Thyroid gland (tissue), 4 donors: ENCODE results near the gene PDZRN3.

Experiments
- POLR2A ChIP-seq, 2 donors: fragments of 450-650 bp; IDR thresholded peaks; one replicate each; pipeline ENCODE4 v1.6.1; 2017; ENCODE audit warnings: antibody characterized with exemption in 2 of 2, mild to moderate bottlenecking in 2 of 2, moderate library complexity in 1 of 2
- TF ChIP-seq, protein P1 (sequence below), 6 experiments: fragments of 200-600 bp in 3 of 6; fragments of 450-650 bp in 3 of 6; sonication (generic) in 3 of 6; IDR thresholded peaks; one replicate each; pipeline ENCODE4 v1.5.1; 2016 to 2019; ENCODE audit warnings: antibody characterized with exemption in 6 of 6, mild to moderate bottlenecking in 2 of 6, inconsistent platforms in 1 of 6, moderate library complexity in 1 of 6

DNA sequence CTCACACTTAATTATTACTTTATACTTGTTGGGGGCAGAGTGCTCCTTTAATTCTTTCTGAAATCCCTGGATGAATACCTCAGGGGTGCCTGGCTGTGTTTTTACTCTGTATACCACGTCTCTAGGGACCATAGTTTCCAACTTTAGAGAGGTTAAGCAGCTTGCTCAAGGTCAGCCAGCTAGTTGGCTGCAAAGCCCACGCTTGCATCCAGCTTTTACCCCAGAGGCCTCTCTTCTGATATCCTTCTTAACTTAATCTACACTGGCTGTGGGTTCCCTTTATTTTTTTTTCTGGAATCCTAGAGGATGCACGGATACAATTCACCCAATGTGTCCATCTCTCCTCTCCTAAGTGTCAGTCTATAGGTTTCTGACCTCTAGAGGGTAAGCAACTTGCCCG, 1.4 kb downstream of the PDZRN3 start:
- TF ChIP-seq, protein P1, sequence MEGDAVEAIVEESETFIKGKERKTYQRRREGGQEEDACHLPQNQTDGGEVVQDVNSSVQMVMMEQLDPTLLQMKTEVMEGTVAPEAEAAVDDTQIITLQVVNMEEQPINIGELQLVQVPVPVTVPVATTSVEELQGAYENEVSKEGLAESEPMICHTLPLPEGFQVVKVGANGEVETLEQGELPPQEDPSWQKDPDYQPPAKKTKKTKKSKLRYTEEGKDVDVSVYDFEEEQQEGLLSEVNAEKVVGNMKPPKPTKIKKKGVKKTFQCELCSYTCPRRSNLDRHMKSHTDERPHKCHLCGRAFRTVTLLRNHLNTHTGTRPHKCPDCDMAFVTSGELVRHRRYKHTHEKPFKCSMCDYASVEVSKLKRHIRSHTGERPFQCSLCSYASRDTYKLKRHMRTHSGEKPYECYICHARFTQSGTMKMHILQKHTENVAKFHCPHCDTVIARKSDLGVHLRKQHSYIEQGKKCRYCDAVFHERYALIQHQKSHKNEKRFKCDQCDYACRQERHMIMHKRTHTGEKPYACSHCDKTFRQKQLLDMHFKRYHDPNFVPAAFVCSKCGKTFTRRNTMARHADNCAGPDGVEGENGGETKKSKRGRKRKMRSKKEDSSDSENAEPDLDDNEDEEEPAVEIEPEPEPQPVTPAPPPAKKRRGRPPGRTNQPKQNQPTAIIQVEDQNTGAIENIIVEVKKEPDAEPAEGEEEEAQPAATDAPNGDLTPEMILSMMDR (IDR thresholded peaks at IDR 0.05) = no peak
- TF ChIP-seq POLR2A (IDR thresholded peaks at IDR 0.05) = no peak
